ENCODE data around the gene MYO16.

GRCh38 chr13:109090796-109091195 is 461.4 kb downstream of the MYO16 start:
- no peak for TF ChIP-seq GATA2 (IDR thresholded peaks at IDR 0.05; ENCODE audit: low read depth, low read length)
- no peak for TF ChIP-seq GATA3 (IDR thresholded peaks at IDR 0.05; ENCODE audit: low read depth, low read length)
